Thymus (tissue), 14 donors: ENCODE data around the gene RIOK2. TPM values are rescaled to one million over a fixed set of nuclear protein-coding genes. Genes with fewer than 3 reads are reported as not detected.

Source experiments
- DNase-seq, 9 donors: peaks; one replicate each; pipeline ENCODE4 v3.0.0-alpha.2; 2013; ENCODE audit warnings: low spot score in 9 of 9, low read depth in 6 of 9, missing footprints in 1 of 9
- H3K27ac ChIP-seq, 2 donors: one replicate each; pipeline ENCODE4 v1.5.1; 2013; ENCODE audit warnings: control low read depth in 1 of 2, low read depth in 1 of 2, low read length in 1 of 2, mild to moderate bottlenecking in 1 of 2, moderate library complexity in 1 of 2
- H3K27me3 ChIP-seq, 2 donors: one replicate each; pipeline ENCODE4 v1.5.1; 2013; ENCODE audit warnings: low read length in 1 of 2; ENCODE audit not compliant: control insufficient read depth in 2 of 2, insufficient read depth in 1 of 2
- H3K36me3 ChIP-seq, 2 donors: one replicate each; pipeline ENCODE4 v1.5.1; 2013; ENCODE audit warnings: low read length in 1 of 2, mild to moderate bottlenecking in 1 of 2, moderate library complexity in 1 of 2; ENCODE audit not compliant: control insufficient read depth in 2 of 2, insufficient read depth in 2 of 2
- H3K4me1 ChIP-seq, 2 donors: one replicate each; pipeline ENCODE4 v1.5.1; 2013; ENCODE audit warnings: low read length in 2 of 2; ENCODE audit not compliant: control insufficient read depth in 2 of 2, insufficient read depth in 2 of 2
- H3K4me3 ChIP-seq, 2 donors: one replicate each; pipeline ENCODE4 v1.5.1; 2013; ENCODE audit warnings: low read length in 2 of 2, control low read depth in 1 of 2, mild to moderate bottlenecking in 1 of 2
- H3K9me3 ChIP-seq, 2 donors: one replicate each; pipeline ENCODE4 v1.5.1; 2013; ENCODE audit warnings: low read length in 1 of 2, mild to moderate bottlenecking in 1 of 2; ENCODE audit not compliant: control insufficient read depth in 2 of 2, insufficient read depth in 1 of 2
- WGBS: extraction: QIAGEN DNeasy Blood & Tissue Kit; methylation state at CpG from one replicate; pipeline ENCODE4 v1.1.7; 2013; 5-methylcytosine and 5-hydroxymethylcytosine counted together
- long read RNA-seq, 10 donors: transcript quantifications; one replicate each; lab custom pipeline, GENCODE V29; 2026
- polyA plus RNA-seq: library from polyadenylated mRNA; stranded (reverse); fragments of 200-250 nt; gene quantifications from one replicate; pipeline ENCODE4 v1.2.3, GENCODE V29; 2013
- total RNA-seq: library from RNA; stranded (reverse); fragments of 120-200 nt; gene quantifications from one replicate; pipeline ENCODE4 v1.2.4, GENCODE V29; 2013
- donor health status: healthy.

RIOK2 gene
- total RNA-seq = 39.4 TPM
- polyA plus RNA-seq = 15.9 TPM
- long read RNA-seq, donor 1, partial matches to known transcripts = 0 of 3 reads
- long read RNA-seq, donor 1, other reads (novel, unspliced or antisense) = 0 of 3 reads
- long read RNA-seq, donor 2 = 0 reads
- long read RNA-seq, donor 3, transcript RIOK2-201 (10 exons, 3,922 nt) = major isoform, 14 of 26 reads
- long read RNA-seq, donor 3, partial matches to known transcripts = 10 of 26 reads
- long read RNA-seq, donor 3, other reads (novel, unspliced or antisense) = 0 of 26 reads
- long read RNA-seq, donor 4, partial matches to known transcripts = 0 of 5 reads
- long read RNA-seq, donor 4, other reads (novel, unspliced or antisense) = 0 of 5 reads
- long read RNA-seq, donor 5, transcript RIOK2-201 (10 exons, 3,922 nt) = major isoform, 17 of 44 reads
- long read RNA-seq, donor 5, transcript RIOK2-202 (8 exons, 2,149 nt) = minor isoform, 13 of 44 reads
- long read RNA-seq, donor 5, partial matches to known transcripts = 12 of 44 reads
- long read RNA-seq, donor 5, other reads (novel, unspliced or antisense) = 0 of 44 reads
- long read RNA-seq, donor 6, transcript RIOK2-201 (10 exons, 3,922 nt) = major isoform, 7 of 9 reads
- long read RNA-seq, donor 6, partial matches to known transcripts = 0 of 9 reads
- long read RNA-seq, donor 6, other reads (novel, unspliced or antisense) = 0 of 9 reads
- long read RNA-seq, donor 7, transcript RIOK2-202 (8 exons, 2,149 nt) = minor isoform, 5 of 25 reads
- long read RNA-seq, donor 7, transcript RIOK2-201 (10 exons, 3,922 nt) = major isoform, 12 of 25 reads
- long read RNA-seq, donor 7, partial matches to known transcripts = 7 of 25 reads
- long read RNA-seq, donor 7, other reads (novel, unspliced or antisense) = 0 of 25 reads
- long read RNA-seq, donor 8, partial matches to known transcripts = 0 of 4 reads
- long read RNA-seq, donor 8, other reads (novel, unspliced or antisense) = 0 of 4 reads
- long read RNA-seq, donor 9, transcript RIOK2-201 (10 exons, 3,922 nt) = major isoform, 11 of 22 reads
- long read RNA-seq, donor 9, partial matches to known transcripts = 6 of 22 reads
- long read RNA-seq, donor 9, other reads (novel, unspliced or antisense) = 0 of 22 reads
- long read RNA-seq, donor 10, transcript RIOK2-201 (10 exons, 3,922 nt) = major isoform, 6 of 12 reads
- long read RNA-seq, donor 10, transcript RIOK2-202 (8 exons, 2,149 nt) = minor isoform, 5 of 12 reads
- long read RNA-seq, donor 10, partial matches to known transcripts = 0 of 12 reads
- long read RNA-seq, donor 10, other reads (novel, unspliced or antisense) = 0 of 12 reads

GRCh38 chr5:97183100-97183929, at the start of gene RIOK2:
Gene RIOK2 (minus strand): TSS chr5:97183247. CDS start chr5:97183191, 56 bp downstream.
- Histone ChIP-seq H3K4me3 (peak within 1 kb of the TSS; percentile 71 to 93), H3K9me3 (no peaks in the 10 kb centered on the region), H3K4me1 (peaks cover 9% of the 10 kb centered on the region in 2 donors), H3K27ac (peak within 1 kb of the TSS; percentile 84 to 88), H3K36me3 (peaks cover 4 to 14% of the 10 kb centered on the region in 2 donors), H3K27me3 (no peaks in the 10 kb centered on the region)
- DNase-seq = peak; percentile 88 to 99 (median 93)
- under 1% methylated on average over 44 of the region's 44 CpGs for WGBS

- H3K27me3 ChIP-seq = no peaks in the 10 kb centered on the region
- 14% methylated on average over 4 of the region's 4 CpGs for WGBS
- H3K9me3 ChIP-seq = no peaks in the 10 kb centered on the region
- no peak overlapping the region for H3K4me3 ChIP-seq
- H3K36me3 ChIP-seq = no peaks in the 10 kb centered on the region
- no peak overlapping the region for H3K27ac ChIP-seq
- no peaks in the 10 kb centered on the region for H3K4me1 ChIP-seq
- peak; percentile 14 to 69 (median 29) for DNase-seq
Observed at GRCh38 chr5:97231025-97231636, 48.1 kb upstream of the RIOK2 start.

- no peak overlapping the region for H3K4me3 ChIP-seq
- H3K9me3 ChIP-seq = no peaks in the 10 kb centered on the region
- no peak overlapping the region for H3K27ac ChIP-seq
- no peaks in the 10 kb centered on the region for H3K36me3 ChIP-seq
- H3K4me1 ChIP-seq = no peaks in the 10 kb centered on the region
- H3K27me3 ChIP-seq = no peaks in the 10 kb centered on the region
- 86% methylated on average over 6 of the region's 6 CpGs for WGBS
- DNase-seq = no peak
Observed at GRCh38 chr5:97229688-97230285, 46.7 kb upstream of the RIOK2 start.

DNA sequence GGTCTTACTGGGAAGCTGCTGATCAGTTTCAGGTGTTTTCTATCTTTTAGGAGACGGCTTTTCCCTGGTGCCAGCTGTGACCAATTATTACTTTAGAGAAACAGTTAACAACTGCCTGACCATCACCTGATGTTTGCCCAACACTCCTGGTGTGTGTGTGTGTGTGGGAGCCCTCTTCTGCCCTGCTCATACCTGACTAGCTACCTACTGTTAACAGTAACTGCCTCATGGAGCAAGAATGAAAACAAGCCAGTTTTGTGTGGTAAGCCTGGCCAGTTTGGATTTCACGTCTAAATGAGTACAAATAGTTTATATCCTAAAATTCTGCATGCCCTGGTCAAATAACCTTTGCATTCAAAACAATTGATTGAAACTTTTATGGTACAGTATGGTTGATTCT, 46.1 kb upstream of the RIOK2 start:
- no peaks in the 10 kb centered on the region for H3K4me1 ChIP-seq
- no peak overlapping the region for H3K27ac ChIP-seq
- no peaks in the 10 kb centered on the region for H3K36me3 ChIP-seq
- H3K4me3 ChIP-seq = no peak overlapping the region
- H3K9me3 ChIP-seq = no peaks in the 10 kb centered on the region
- H3K27me3 ChIP-seq = no peaks in the 10 kb centered on the region
- WGBS = 96% methylated on average over 2 of the region's 2 CpGs
- DNase-seq = no peak

GRCh38 chr5:97225222-97225621, 42.2 kb upstream of the RIOK2 start:
- H3K4me1 ChIP-seq = no peaks in the 10 kb centered on the region
- no peaks in the 10 kb centered on the region for H3K9me3 ChIP-seq
- no peak for DNase-seq
- no peaks in the 10 kb centered on the region for H3K27me3 ChIP-seq
- H3K27ac ChIP-seq = no peak overlapping the region
- no peak overlapping the region for H3K4me3 ChIP-seq
- no peaks in the 10 kb centered on the region for H3K36me3 ChIP-seq

DNA sequence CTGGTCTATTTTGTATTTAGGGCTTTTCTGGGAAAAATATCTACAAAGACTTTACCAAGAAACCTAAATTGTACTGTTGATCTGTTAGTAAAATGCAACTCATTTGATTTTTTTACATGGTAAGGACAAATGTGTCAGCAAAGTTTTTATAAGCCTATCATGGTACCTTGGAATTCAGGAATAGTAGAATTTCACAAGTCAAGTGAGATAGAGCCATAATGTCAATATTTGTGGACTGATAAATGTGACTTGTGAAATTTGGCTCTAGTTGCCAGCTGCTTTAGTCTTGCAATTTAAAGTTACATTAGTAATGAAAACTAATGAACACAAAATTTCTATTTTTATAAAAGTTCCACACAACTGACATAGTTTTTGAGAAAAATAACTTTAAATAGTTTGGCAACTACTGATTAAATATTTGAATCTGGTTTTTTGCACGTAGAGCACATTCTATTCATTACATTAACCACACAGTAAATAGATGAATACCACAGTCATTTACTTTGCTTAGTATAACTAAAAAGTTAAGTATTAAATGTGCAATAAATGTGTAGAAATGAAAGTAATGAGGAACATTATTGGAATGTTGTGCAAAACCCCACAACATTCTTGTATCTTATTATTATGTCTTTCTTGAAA, 41.2 kb upstream of the RIOK2 start:
- no peaks in the 10 kb centered on the region for H3K9me3 ChIP-seq
- H3K27me3 ChIP-seq = no peaks in the 10 kb centered on the region
- no peaks in the 10 kb centered on the region for H3K4me1 ChIP-seq
- no peak overlapping the region for H3K4me3 ChIP-seq
- WGBS = 97% methylated on average over 1 of the region's 1 CpG
- DNase-seq = no peak
- H3K27ac ChIP-seq = no peak overlapping the region
- no peaks in the 10 kb centered on the region for H3K36me3 ChIP-seq

DNA sequence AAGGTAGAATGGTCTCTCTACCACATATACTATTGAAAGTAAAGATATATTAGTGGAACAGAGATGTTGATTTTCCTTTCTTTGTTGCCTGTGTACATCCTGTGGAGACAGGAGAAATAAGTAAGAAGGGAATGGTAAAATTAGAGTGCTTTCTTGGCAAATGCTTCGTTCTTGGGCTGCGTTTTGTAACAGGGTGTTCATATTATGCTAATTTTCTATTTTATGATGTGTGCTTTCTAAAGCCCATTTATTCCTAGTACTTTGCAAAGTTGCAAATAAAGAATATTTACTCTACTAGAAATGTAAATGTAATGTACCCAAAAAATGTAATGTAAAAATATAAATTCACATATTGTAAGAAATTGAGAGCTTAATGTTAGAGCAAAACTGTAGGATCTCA, 40.5 kb upstream of the RIOK2 start:
- 99% methylated on average over 2 of the region's 2 CpGs for WGBS
- no peaks in the 10 kb centered on the region for H3K36me3 ChIP-seq
- H3K27me3 ChIP-seq = no peaks in the 10 kb centered on the region
- no peak overlapping the region for H3K27ac ChIP-seq
- no peaks in the 10 kb centered on the region for H3K9me3 ChIP-seq
- H3K4me1 ChIP-seq = no peaks in the 10 kb centered on the region
- no peak for DNase-seq
- no peak overlapping the region for H3K4me3 ChIP-seq
